K562 (cell line): ENCODE measurements around the gene MRPL16. TPM values are rescaled to one million over a fixed set of nuclear protein-coding genes. Genes with fewer than 3 reads are reported as not detected.

Source experiments
- CEBPB ChIP-seq: fragments of 450-650 bp; IDR thresholded peaks from 2 replicates; pipeline ENCODE4 v1.6.1; 2016; ENCODE audit warnings: missing genetic modification characterization, missing compliant biosample characterization
- E2F1 ChIP-seq: sonication (generic); formaldehyde crosslinking; IDR thresholded peaks from 2 replicates; pipeline ENCODE4 v1.8.1; 2023; ENCODE audit warnings: mild to moderate bottlenecking, missing genetic modification reagents, moderate library complexity
- HMGN3 ChIP-seq: IDR thresholded peaks from 2 replicates; pipeline ENCODE4 v1.6.1; 2011; ENCODE audit warnings: borderline replicate concordance, low read depth, mild to moderate bottlenecking, mixed read lengths, low read length; ENCODE audit not compliant: insufficient read length; ENCODE audit errors: extremely low read depth
- IRF2 ChIP-seq: sonication (generic); formaldehyde crosslinking; IDR thresholded peaks from 2 replicates; pipeline ENCODE4 v1.8.1; 2022; ENCODE audit warnings: mild to moderate bottlenecking, missing genetic modification reagents
- NR2C1 ChIP-seq, 2 experiments: fragments of 450-650 bp; IDR thresholded peaks; 2 replicates each; pipeline ENCODE4 v1.6.1; 2017; ENCODE audit warnings: mild to moderate bottlenecking in 2 of 2, antibody characterized with exemption in 1 of 2, inconsistent platforms in 1 of 2, missing compliant biosample characterization in 1 of 2, missing genetic modification characterization in 1 of 2
- NR4A1 ChIP-seq, 2 experiments: fragments of 250-450 bp in 1 of 2; fragments of 450-650 bp in 1 of 2; sonication (Bioruptor Pico) in 1 of 2; IDR thresholded peaks; 2 replicates each; pipeline versions ENCODE4 v1.4.0 to v1.6.1; 2016 to 2020; ENCODE audit warnings: mild to moderate bottlenecking in 2 of 2, missing compliant biosample characterization in 1 of 2, missing genetic modification characterization in 1 of 2, moderate library complexity in 1 of 2
- PTTG1 ChIP-seq: fragments of 450-650 bp; IDR thresholded peaks from 2 replicates; pipeline ENCODE4 v1.6.1; 2016; ENCODE audit warnings: low read depth, mild to moderate bottlenecking, missing genetic modification characterization, missing compliant biosample characterization
- RBFOX2 ChIP-seq: fragments of 200-400 bp; formaldehyde crosslinking; IDR thresholded peaks from 2 replicates; pipeline ENCODE4 v1.6.1; 2017; ENCODE audit warnings: low read depth, mild to moderate bottlenecking, low read length, moderate library complexity
- TCF3 ChIP-seq: sonication (generic); formaldehyde crosslinking; IDR thresholded peaks from 2 replicates; pipeline ENCODE4 v1.4.0; 2020; ENCODE audit warnings: mild to moderate bottlenecking, missing genetic modification reagents
- TFAP4 ChIP-seq: sonication (generic); formaldehyde crosslinking; IDR thresholded peaks from 2 replicates; pipeline ENCODE4 v1.8.0; 2022; ENCODE audit warnings: missing genetic modification reagents, mild to moderate bottlenecking, moderate library complexity, borderline replicate concordance
- VEZF1 ChIP-seq: fragments of 200-800 bp; sonication (Bioruptor generic); IDR thresholded peaks from 2 replicates; pipeline ENCODE4 v1.6.1; 2017; ENCODE audit warnings: missing genetic modification characterization, missing compliant biosample characterization
- ZEB2 ChIP-seq: fragments of 450-650 bp; IDR thresholded peaks from 2 replicates; pipeline ENCODE4 v1.6.1; 2016
- ZFP1 ChIP-seq: fragments of 450-650 bp; formaldehyde crosslinking; IDR thresholded peaks from 2 replicates; pipeline ENCODE4 v1.4.0; 2020; ENCODE audit warnings: mild to moderate bottlenecking, mixed read lengths
- ZNF3 ChIP-seq: fragments of 250-450 bp; sonication (Bioruptor Pico); IDR thresholded peaks from 2 replicates; pipeline ENCODE4 v1.5.0; 2021; ENCODE audit warnings: mild to moderate bottlenecking, moderate library complexity
- ZNF318 ChIP-seq, 2 experiments: fragments of 450-650 bp; IDR thresholded peaks; 2 replicates each; pipeline ENCODE4 v1.6.1; 2016; ENCODE audit warnings: mild to moderate bottlenecking in 2 of 2, borderline replicate concordance in 1 of 2, low read depth in 1 of 2, moderate library complexity in 1 of 2
- polyA plus RNA-seq, 8 experiments: library from polyadenylated mRNA; depleted of rRNA in 4 of 8; stranded (reverse) in 5 of 8; unstranded in 3 of 8; fragments of >200 nt; fragmentation: Nextera tagmentation in 2 of 8; fragmentation: Illumina TruSeq in 1 of 8; extraction: Ambion mirVana in 2 of 8; extraction: Trizol in 1 of 8; gene quantifications; 2 replicates each; pipeline versions ENCODE4 v1.2.1 to v1.2.3, GENCODE V29; 2011 to 2014; ENCODE audit warnings: inconsistent platforms in 1 of 8, missing spikeins in 1 of 8
- total RNA-seq, 7 experiments: library from RNA; depleted of rRNA in 6 of 7; stranded (reverse); fragments of >200 nt in 6 of 7; fragmentation: Illumina TruSeq in 2 of 7; extraction: Trizol in 2 of 7; gene quantifications; 2 replicates each; pipeline versions ENCODE4 v1.2.1 to v1.2.3, GENCODE V29; 2011 to 2021; ENCODE audit warnings: low replicate concordance in 1 of 7

MRPL16 gene
- total and polyA plus RNA-seq, 9 of the 15 experiments (the other 6 are each of a cell fraction or from before 2014, with no cell fraction given) = 63.3 to 209 (median 157) TPM

- TF ChIP-seq TFAP4 (CRISPR knock-in tag) = peak; percentile 94
- TF ChIP-seq E2F1 (CRISPR knock-in tag) = no peak
- no peak for TF ChIP-seq ZNF318 (IDR thresholded peaks at IDR 0.05; ENCODE audit: borderline replicate concordance in 1 of 2, low read depth in 1 of 2)
- no peak for TF ChIP-seq ZNF3 (CRISPR knock-in tag)
- no peak for TF ChIP-seq NR2C1 (IDR thresholded peaks at IDR 0.05)
- no peak for TF ChIP-seq NR2C1 (tag; IDR thresholded peaks at IDR 0.05)
- no peak for TF ChIP-seq VEZF1 (CRISPR knock-in tag)
- no peak for TF ChIP-seq RBFOX2
- no peak for TF ChIP-seq ZFP1
- peak; percentile 75 for TF ChIP-seq TCF3
- no peak for TF ChIP-seq NR4A1 (CRISPR knock-in tag; IDR thresholded peaks at IDR 0.05)
- TF ChIP-seq NR4A1 (tag; IDR thresholded peaks at IDR 0.05) = no peak
- TF ChIP-seq PTTG1 = no peak
- no peak for TF ChIP-seq CEBPB (tag)
- no peak for TF ChIP-seq HMGN3
- 0 out of 2 replicates have a peak, but pooled peaks have one; percentile 23 for TF ChIP-seq ZEB2
- TF ChIP-seq IRF2 (CRISPR knock-in tag) = no peak
Observed at GRCh38 chr11:59766542-59767224, 43.9 kb downstream of the MRPL16 start (continued).
